ENCODE measurements around the gene MAP3K5.

GRCh38 chr6:136576821-136577220 is 215.5 kb downstream of the MAP3K5 start:
- no peak for TF ChIP-seq POLR2AphosphoS5 (IDR thresholded peaks at IDR 0.05)
- TF ChIP-seq, protein P1, sequence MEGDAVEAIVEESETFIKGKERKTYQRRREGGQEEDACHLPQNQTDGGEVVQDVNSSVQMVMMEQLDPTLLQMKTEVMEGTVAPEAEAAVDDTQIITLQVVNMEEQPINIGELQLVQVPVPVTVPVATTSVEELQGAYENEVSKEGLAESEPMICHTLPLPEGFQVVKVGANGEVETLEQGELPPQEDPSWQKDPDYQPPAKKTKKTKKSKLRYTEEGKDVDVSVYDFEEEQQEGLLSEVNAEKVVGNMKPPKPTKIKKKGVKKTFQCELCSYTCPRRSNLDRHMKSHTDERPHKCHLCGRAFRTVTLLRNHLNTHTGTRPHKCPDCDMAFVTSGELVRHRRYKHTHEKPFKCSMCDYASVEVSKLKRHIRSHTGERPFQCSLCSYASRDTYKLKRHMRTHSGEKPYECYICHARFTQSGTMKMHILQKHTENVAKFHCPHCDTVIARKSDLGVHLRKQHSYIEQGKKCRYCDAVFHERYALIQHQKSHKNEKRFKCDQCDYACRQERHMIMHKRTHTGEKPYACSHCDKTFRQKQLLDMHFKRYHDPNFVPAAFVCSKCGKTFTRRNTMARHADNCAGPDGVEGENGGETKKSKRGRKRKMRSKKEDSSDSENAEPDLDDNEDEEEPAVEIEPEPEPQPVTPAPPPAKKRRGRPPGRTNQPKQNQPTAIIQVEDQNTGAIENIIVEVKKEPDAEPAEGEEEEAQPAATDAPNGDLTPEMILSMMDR (IDR thresholded peaks at IDR 0.05): no peak
